Right lung (tissue), 5 donors: ENCODE measurements around the gene CCNK. TPM values are rescaled to one million over a fixed set of nuclear protein-coding genes. Genes with fewer than 3 reads are reported as not detected.

ENCODE experiments used
- DNase-seq, 2 donors: peaks; one replicate each; pipeline ENCODE4 v3.0.0-alpha.2; 2013
- polyA plus RNA-seq, 5 donors: library from polyadenylated mRNA; unstranded; fragments of 120-200 nt; gene quantifications; one replicate each; pipeline versions ENCODE4 v1.2.1 to v1.2.3, GENCODE V29; 2013; ENCODE audit warnings: inconsistent platforms in 1 of 5, low replicate concordance in 1 of 5; ENCODE audit not compliant: insufficient read length in 5 of 5, insufficient read depth in 1 of 5

Gene CCNK
- polyA plus RNA-seq, 5 donors, result 38.0 to 48.6 (median 43.6) TPM

DNA sequence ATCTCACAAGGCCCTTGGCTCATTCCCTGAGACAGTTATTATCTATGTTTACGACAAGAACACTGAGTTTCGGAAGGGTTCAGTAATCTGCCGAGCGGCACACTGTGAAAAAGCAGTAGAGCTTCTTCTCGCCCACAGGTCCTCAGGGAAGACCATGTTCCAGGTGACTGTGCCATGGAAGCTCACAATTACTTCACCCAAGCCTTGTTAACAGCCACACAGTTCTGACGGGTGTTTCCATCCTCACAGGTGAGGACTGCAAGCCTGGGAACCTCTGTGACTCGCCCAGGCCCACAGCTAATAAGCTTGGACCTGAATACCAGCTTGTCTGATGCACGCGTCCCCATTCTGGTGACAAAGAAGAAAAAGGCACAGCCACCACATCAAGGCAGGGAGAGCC lies 15.9 kb upstream of the CCNK start:
- no peak for DNase-seq

DNA sequence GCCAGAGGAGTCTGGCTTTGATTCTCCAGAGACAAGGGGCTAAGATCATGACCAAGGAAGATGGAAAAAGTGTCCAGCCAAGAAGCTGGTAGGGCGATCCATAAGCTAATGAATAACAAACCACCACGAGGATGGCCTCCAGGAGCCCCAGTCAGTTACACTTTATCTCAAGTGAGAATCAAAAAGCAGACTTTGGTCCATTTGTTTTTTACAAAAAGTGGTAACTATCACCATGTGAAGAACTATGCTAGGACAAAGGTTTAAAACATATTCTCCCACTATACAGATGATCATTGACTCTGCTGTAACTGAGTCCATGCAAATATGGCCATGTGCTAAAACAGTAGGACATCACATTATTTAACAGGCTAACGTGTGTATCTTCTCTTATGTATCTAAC lies 14.5 kb upstream of the CCNK start:
- DNase-seq, result no peak

DNA sequence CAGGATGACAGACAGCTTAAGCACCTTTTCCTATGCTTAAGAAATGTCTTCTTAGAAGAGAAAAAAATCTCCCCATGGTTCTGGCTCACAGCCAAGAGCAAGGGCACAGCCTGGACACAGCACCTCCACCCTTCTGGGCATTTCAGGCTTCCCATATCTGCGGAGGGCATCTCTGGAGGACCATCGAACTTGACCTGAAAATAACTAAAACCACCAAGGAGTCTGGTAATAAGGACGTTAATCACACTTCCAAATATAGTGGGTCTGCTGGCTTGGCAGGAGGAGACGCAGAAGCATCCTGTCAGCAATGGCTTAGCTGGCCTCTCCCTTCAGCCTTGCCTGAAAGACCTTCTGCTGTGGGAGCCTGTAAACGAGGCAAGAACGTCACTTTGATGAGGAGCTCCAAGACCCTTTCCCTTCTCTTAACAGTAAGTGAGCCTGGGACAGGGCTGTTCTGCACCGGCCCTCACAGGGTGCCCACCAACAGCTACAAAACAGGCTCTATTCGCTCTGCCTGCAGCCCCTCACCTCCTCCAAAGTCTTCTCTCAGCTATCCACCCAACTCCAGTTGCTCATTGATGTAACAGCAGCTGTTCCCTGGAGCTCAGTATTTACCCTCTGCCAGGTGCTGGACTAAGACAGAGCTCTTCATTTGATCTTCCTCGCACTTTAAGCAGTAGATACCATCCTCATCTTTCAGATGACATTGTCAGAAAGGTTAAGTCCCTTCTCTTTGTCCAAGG lies 13.7 kb upstream of the CCNK start:
- DNase-seq, result no peak

DNA sequence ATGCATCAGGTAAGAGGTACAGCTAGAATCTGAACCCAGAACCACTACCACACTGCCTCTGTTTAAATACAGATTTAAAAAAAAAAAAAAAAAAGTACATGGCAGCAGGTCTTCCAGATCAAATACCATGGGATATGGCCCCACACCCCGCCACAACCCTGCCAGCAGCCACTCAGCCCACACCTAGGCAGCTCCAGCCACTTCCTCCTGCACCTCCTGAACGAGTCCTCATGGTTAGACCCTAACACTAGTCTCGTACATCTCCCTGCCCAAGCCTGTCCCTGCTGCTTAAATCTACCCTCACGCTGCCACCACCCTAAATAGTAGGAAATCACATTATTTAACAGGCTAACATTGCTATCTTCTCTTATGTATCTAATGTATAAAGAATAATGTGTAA lies 13.1 kb upstream of the CCNK start:
- no peak for DNase-seq

DNA sequence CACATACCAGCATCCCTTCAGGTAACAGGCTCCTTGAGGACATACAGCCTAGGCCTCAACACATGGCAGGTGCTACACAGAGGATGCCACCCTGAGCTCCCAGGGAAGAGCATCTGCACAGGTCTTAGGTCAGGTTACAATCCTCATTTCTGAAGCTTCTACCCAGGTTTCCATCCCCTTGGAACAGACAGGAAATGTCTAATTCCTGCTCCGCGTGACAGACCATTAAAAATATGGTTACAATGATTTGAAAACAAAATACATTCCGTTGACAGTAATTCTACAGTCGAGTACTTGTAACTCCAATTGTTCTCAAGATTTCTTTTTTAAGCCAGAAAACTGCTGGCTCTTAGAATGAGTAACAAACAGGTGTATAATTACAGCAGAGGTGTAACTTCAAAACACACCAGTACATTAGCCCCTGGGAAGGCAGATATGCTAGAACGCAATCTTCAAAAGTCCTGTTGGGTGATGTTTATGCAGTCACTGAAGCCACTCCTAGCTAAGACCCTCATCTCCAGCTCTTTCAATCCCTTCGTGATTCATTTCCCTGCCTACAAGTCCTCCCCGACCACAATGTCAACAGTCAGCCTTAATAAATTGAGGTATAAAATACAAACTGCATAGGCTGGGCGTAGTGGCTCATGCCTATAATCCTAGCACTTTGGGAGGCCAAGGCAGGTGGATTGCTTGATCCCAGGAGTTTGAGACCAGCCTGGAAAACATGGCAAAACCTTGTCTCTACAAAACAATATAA lies 12.2 kb upstream of the CCNK start:
- DNase-seq, result no peak

DNA sequence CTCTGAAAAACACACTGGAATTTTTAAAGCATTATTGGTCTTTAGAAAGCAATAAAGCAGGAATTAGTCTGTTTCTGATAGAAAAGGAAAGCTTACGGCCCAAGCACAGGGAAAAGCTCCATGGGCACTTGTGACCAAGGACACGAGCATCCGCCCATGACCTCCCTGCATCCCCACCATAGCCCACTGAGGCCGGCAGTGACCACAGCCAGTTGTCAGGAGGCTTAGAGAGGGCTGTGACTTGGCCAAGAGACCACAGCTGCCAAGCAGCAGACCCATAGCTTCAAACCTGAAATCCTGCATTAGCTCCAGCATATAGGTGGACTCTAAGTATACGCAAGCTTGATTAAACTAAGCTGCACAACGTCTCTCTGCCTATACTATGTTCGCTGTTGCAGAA lies 9.5 kb upstream of the CCNK start:
- DNase-seq, result no peak

DNA sequence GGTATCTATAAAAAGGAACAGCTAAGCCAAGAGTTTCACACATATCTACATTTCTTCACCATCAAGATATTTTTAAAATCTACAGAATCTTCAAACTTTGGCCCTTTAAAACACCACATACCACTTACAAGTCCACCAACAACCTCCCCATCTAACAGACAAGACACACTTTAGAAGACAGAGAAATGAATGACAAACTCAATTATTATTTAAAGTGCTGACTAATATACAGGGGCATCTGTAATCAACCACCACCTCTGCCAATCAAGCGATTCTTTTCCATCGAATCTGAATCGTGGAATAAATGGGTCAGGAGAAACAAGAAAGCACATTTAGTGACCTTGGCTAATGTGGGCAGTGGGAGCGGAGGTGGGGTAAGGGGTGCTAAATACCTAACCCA lies 8.3 kb upstream of the CCNK start:
- DNase-seq, result no peak

DNA sequence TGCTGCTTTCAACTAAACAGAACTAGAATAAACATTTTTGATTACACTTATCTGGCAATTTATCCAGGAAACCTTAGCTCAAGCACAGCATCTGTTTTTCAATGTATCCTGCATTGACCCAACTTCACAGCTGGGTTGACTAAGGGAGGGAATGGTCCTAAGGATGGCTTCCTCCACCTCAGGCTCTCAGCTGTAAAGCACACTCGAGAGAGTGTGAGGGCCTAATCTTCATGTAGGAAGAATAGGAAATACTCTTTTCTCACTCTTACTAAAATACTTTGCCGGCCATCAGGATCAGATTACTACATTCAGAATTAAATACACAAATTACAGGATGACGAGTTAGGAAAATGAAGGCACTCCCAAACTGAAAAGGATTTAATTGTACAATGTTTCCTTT lies 7.8 kb upstream of the CCNK start:
- DNase-seq, result no peak

DNA sequence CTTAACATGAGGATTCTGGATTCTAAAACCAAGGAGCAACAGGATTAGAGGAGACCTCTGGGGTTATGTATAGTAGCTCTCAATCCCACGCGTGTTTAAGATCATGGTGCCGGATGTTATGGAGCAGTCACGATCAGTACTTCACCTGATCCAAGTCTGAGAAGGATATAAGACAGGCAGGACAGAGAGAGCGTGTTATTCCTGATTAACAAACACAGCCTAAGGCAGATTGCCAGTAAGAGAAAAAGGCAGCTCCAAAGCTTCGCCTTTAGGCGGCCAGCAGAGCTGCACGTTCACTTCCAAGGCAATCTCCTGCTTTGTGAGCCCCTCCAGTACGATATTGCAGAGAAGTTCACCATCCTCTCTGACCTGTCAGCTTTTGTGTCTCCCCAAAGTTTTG lies 6.0 kb upstream of the CCNK start:
- DNase-seq, result peak in 1 of 2 donors; percentile 9

DNA sequence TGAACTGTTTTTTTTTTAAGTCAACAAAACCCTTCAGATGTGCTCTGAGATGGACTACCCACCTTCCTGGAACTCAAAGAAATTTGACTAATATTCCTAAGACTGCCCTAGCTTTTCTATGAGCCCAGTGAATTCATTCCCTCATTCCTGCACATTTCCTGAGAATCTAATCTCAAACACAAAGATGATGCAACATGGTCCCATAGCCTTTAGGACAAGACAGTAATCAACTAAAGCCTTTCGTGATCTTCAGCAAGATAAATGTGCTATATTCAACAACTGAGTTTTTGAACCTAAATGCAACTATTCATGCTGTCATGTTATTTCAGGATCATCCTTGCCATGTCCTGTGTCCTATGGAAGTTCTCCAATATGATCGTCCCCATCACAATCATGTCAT lies 5.5 kb upstream of the CCNK start:
- no peak for DNase-seq

DNA sequence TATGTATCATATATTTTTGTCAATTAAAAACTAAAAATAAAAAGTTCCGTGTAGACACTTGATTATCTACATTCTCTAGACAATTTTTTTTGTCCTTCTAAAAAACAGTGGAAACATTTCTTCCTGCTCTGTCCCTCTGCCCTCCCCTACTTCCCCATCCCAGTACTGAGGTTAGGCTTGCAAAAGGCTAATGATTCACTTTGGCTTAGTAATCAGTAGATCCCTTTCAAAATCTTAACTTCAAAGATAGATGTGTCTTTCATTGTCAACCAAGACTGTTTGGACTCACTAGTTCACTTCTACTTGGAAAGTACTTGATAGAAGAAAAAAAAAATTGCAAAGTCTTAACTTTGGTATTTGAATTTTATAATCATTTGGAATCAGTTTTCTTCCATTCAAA lies 4.3 kb upstream of the CCNK start:
- no peak for DNase-seq

DNA sequence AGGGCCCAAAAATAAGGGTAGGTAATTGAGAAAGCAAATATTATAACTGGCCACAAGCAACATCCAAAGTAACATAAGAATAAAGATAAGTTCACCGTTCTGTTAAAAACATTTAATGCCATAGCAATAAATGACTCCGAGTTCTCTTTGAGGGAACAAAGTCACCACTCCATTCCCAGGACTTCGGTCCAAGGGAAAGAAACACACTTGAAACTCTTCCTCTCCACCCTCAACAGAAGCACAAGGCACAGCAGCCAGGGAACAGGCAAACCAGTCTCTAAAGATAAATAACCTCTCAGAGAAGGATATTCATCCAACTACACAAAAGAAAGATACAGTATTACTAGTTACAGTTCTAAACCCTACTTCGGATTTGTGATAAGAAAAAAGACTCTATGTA lies 3.1 kb upstream of the CCNK start:
- no peak for DNase-seq

DNA sequence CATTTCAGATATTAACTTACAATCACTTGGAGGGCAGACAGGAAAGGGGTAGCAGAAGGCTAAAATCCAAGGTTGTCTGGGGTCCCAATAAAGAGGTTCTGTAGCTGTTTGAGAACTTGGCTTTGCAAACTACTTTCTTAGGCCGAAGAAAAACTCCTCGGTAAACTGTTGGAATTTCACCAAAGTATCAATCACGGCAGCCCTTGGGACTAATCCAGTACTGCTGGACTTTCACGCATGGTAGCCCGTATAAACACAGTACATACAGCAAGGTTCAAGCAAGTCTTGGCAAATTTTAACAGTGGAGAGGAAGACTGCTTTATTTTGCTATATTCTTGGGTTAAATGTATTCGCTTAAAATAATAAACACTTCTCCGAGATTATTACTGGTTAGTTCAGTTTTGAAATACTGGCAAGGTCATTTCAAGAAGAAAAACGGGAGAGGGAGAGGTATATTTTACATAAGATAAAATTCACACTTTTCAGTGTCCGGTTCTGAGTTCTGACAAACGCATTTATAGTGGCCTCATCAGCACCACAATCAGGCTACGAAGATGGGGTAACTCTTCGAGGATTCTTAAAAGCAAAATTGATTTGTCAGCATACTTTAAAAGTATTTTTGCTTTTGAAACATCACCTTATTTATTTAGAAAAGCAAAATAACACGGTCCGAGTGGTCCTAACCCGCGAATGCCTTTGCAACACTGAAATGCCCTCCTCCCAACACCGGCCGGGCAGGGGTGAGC lies 1.9 kb upstream of the CCNK start:
- no peak for DNase-seq

DNA sequence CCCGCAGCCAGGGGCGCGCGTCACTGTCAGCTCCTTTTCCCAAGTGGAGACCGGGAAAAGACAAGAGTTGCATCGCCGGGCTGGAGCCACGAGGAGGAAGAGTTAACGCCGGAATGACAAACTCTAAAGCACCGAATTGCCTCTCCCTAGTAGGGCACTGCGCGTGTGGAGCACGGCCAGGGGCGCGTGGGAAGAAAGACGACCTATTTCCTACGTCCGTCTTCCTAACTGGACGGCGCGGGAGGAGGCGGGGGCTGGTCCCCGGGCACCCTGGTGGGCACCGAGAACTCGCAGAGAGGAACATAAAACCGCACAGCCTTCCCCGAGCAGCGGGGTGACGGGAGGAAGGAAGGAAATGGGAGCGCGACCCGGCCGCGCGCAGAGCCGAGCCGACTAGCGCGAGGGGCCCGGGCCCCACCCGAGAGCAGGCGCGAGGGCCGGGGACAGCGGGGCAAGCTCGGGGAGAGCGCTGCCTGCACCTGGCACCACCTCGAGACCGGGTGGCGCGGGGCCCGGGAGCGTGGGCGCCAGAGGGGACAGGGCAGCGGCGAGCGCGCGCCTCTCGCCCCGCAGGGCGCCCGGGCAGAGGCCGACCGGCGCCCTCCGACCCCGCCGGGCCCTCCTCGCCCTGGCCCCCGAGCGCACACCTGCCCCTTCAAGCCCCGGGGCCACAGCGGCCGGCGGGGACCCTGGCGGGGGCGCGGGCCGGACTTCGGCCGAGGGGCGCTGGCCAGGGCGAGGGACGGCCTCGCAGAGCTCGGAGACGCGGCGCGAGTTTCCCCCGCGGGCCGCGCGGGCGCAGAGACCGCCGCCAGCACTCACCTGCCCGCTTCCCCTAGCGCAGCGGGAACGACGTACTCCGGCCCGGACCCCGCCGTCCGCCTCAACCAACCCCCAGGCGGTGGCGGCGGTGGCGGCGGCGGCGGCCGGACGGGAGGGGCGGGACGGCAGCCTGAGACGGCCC lies 1.0 kb upstream of the CCNK start, which contains the start of gene SETD3:
SETD3 (minus strand) TSS at position 954 of the 964 bp plus-strand sequence. CDS start 15,054 bp downstream, outside the sequence.
- DNase-seq, result peak; percentile 22 to 30

DNA sequence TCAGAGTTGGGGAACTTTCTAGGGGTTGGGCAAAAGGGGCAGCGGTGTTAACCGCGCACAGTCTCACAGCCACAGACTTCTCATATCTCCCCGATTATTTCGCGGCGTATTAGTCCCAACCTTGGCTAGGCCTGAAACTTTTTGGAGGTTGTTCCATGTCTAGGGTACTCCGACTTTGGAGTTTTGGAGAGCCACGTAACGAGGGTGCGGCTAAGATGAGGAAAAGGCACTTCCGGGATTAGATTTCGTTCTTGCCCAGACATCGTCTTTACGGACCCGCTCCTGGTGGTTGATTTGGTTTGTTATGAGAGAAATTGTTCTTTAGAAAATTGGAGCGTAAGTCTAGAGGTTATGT lies 513 bp downstream of the CCNK start:
- DNase-seq, result peak in 1 of 2 donors; percentile 13

DNA sequence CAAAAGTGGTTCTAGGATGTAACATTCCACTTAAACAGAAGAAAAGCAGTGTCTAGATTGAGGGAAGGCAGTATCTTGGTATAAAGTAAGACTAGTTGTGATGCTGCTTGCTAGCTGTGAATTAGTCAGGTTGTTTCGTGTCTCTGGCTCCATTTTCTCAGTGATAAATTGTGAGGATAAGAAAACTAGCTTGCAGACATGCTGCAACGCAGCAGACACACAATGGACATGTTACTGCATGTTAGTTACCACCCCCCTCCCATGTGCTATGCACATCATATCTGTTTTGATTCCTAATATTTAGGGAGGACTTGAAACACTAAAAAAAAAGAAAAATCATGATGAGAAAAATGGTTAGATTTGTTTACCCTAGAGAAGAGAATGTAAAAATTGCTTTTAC lies 2.9 kb downstream of the CCNK start:
- DNase-seq, result no peak

DNA sequence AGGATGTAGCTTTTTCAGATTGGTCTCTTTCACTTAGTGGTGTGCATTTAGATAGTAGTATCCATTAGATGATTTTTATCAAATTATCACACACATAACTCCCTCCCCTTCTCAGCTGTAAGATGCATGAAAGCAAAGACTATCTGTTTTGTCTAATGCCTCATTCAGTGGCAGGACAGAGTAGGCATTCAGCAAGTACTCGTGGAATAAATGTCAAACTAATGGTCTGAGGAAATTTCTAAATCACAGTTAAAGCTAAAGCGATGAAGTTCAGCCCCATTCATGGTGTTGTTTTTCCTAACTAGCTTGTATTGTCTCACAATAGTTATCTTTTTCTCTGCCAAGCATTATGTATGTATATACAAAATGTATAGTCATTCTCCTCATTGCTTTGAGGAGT lies 16.1 kb downstream of the CCNK start:
- DNase-seq, result no peak

DNA sequence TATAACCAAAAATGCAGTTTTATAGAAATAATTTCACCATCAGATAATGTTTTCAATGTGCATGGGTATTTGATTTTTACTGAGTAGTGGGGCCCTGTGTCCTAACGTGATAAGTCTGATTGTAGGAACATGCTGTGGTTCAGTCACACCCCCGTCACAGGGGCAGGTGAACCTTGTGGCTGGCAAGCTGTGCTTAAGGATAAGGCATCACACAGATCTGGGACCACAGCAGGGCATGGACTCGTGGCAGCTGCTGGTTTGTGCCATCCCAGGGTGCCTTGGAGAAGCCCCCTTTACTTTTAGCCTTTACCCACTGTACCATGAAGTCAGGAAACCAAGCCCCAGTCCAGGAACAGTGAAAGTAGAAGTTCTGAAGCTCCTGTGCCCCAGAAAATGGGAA lies 16.7 kb downstream of the CCNK start:
- no peak for DNase-seq

DNA sequence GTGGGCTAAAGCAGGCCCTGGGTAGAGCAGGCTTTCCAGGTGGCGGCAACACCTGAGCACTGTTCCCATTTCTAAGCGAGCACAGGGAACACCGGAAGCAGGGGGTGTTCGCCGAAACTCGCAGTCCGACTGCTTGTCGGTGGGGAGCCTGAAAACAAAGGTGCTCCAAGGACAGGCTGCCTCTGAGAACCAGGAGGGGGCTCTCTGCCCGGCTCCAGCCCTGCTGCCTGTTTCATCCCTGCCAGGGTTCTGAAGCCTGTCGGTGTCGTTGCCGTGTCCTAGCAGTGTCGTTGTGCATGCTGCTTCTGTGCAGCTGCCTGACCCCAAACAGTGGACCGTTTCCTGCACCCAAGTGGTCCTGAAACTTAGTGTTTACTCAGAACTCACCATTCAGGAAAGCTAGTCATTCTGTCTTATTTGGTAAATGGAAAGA lies 21.8 kb downstream of the CCNK start:
- DNase-seq, result no peak

DNA sequence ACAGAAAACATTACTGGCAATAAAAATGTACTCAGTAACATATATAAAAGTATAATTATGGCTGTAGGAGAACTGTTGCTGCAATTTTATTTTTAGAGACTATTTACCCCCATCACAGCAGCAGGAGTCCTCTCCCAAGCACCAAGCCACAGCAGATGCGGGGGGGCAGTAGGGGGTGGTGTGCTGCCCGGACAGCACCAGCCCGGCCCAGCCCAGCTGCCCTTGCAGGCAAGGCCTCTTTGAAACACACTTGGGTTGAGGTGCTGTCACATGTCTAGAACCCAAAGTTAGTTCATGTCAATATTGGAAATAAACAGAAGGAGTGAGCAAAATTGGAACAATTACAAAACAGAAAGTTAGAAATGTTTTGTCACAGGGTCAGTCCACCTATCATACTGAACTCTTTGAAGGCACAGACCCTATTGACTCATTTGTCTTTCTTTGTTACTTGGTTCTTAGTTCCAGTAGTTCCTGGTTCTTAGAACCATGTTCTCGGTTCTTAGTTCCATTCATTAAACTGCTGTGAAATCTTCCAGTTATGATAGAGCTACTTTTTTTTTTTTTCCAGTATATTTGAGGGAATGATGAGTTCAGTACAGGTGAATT lies 22.7 kb downstream of the CCNK start:
- DNase-seq, result no peak

DNA sequence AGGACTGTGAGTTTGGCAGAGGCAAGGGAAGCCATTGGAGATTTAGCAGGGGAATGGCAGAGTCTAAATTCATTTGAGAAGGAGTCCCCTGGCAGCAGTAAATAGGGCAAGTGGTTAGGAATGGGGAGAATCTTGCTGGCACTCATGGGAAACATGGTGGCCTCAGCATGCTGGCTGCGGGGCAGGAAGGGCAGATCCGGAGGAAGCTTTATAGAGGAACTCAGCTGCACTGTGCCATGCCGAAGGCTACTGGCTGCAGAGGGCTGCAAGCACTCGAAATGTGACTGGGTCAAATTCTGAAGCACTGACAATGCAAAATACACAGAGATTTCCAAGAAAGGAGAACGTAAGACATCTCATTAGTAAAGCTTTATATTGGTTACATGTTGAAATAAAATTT lies 23.9 kb downstream of the CCNK start:
- no peak for DNase-seq
